ENCODE measurements around the gene MIOX. TPM values are rescaled to one million over a fixed set of nuclear protein-coding genes. Genes with fewer than 3 reads are reported as not detected.

The MIOX gene
- total RNA-seq, 1 experiment from 2014 or later, result not detected

- DNase-seq (ENCODE audit: low spot score), result no peak
Measured at GRCh38 chr22:50454556-50455075, 32.0 kb upstream of the MIOX start.

- DNase-seq (ENCODE audit: low spot score), result no peak
Measured at GRCh38 chr22:50455201-50455600, 31.5 kb upstream of the MIOX start.

- DNase-seq (ENCODE audit: low spot score), result no peak
Measured at GRCh38 chr22:50456026-50456425, 30.6 kb upstream of the MIOX start.

- no peak for DNase-seq (ENCODE audit: low spot score)
Measured at GRCh38 chr22:50456466-50457234, 30.0 kb upstream of the MIOX start.

- DNase-seq (ENCODE audit: low spot score), result no peak
Measured at GRCh38 chr22:50459016-50459415, 27.6 kb upstream of the MIOX start.

- DNase-seq (ENCODE audit: low spot score), result no peak
Measured at GRCh38 chr22:50459496-50460140, 27.0 kb upstream of the MIOX start.

GRCh38 chr22:50460938-50461337 is 25.7 kb upstream of the MIOX start:
- no peak for DNase-seq (ENCODE audit: low spot score)

- no peak for DNase-seq (ENCODE audit: low spot score)
Measured at GRCh38 chr22:50461536-50461935, 25.1 kb upstream of the MIOX start.

GRCh38 chr22:50461979-50462540 is 24.6 kb upstream of the MIOX start:
- no peak for DNase-seq (ENCODE audit: low spot score)

- no peak for DNase-seq (ENCODE audit: low spot score)
Measured at GRCh38 chr22:50463188-50463900, 23.3 kb upstream of the MIOX start.

- no peak for DNase-seq (ENCODE audit: low spot score)
Measured at GRCh38 chr22:50464451-50464850, 22.2 kb upstream of the MIOX start.

- no peak for DNase-seq (ENCODE audit: low spot score)
Measured at GRCh38 chr22:50465066-50465930, 21.4 kb upstream of the MIOX start.

GRCh38 chr22:50467341-50467740 is 19.3 kb upstream of the MIOX start:
- no peak for DNase-seq (ENCODE audit: low spot score)

GRCh38 chr22:50467773-50468440 is 18.8 kb upstream of the MIOX start:
- DNase-seq (ENCODE audit: low spot score), result no peak

- no peak for DNase-seq (ENCODE audit: low spot score)
Measured at GRCh38 chr22:50468626-50469025, 18.0 kb upstream of the MIOX start.

GRCh38 chr22:50469377-50470305 is 17.0 kb upstream of the MIOX start:
- peak; percentile 86 for DNase-seq (ENCODE audit: low spot score)

- DNase-seq (ENCODE audit: low spot score), result no peak
Measured at GRCh38 chr22:50470491-50470890, 16.2 kb upstream of the MIOX start.

- no peak for DNase-seq (ENCODE audit: low spot score)
Measured at GRCh38 chr22:50471197-50471847, 15.3 kb upstream of the MIOX start.

GRCh38 chr22:50471962-50472361 is 14.7 kb upstream of the MIOX start:
- no peak for DNase-seq (ENCODE audit: low spot score)
